Left lung (tissue), 10 donors: ENCODE measurements around the gene VDAC1. TPM values are rescaled to one million over a fixed set of nuclear protein-coding genes. Genes with fewer than 3 reads are reported as not detected.
A peak's percentile ranks its signal among the peaks of the same experiment; 100 is the strongest.

Experiments
- ATAC-seq: fragments of 200-7000 bp; cut with Tn5 transposase; one replicate; pipeline ENCODE4 v1.9.1; 2020; ENCODE audit warnings: moderate library complexity
- DNase-seq, 4 donors: peaks; one replicate each; pipeline ENCODE4 v3.0.0-alpha.2; 2013 to 2020
- H3K27ac ChIP-seq, 2 donors: fragments of 200-600 bp; sonication (generic) in 1 of 2; one replicate each; pipeline versions ENCODE4 v1.5.0 to v1.8.0; 2020 to 2021
- H3K27me3 ChIP-seq, 2 donors: fragments of 200-600 bp; sonication (generic) in 1 of 2; one replicate each; pipeline versions ENCODE4 v1.5.0 to v1.8.0; 2020 to 2021
- H3K36me3 ChIP-seq, 2 donors: fragments of 200-600 bp; sonication (generic) in 1 of 2; one replicate each; pipeline versions ENCODE4 v1.5.0 to v1.8.0; 2020 to 2021
- H3K4me1 ChIP-seq, 2 donors: fragments of 200-600 bp; one replicate each; pipeline ENCODE4 v1.8.0; 2021
- H3K4me3 ChIP-seq, 2 donors: fragments of 200-600 bp; sonication (generic) in 1 of 2; one replicate each; pipeline versions ENCODE4 v1.5.0 to v1.8.0; 2020 to 2021; ENCODE audit warnings: mild to moderate bottlenecking in 1 of 2
- H3K9me3 ChIP-seq, 2 donors: fragments of 200-600 bp; sonication (generic) in 1 of 2; one replicate each; pipeline versions ENCODE4 v1.5.0 to v1.8.0; 2020 to 2021
- CTCF ChIP-seq, 2 donors: fragments of 200-600 bp; sonication (generic) in 1 of 2; IDR thresholded peaks; one replicate each; pipeline versions ENCODE4 v1.5.0 to v1.8.0; 2021; ENCODE audit warnings: antibody characterized with exemption in 2 of 2
- intact Hi-C, 2 donors: fragments of 100-400 bp; cut with DNase I; formaldehyde crosslinking; loops; one replicate each; pipeline versions ENCODE4 v1.11.2 to v1.14.2; 2022
- polyA plus RNA-seq, 6 donors: library from polyadenylated mRNA; unstranded; fragments of 120-200 nt; gene quantifications; one replicate each; pipeline ENCODE4 v1.2.1, GENCODE V29; 2013; ENCODE audit not compliant: insufficient read length in 6 of 6
- total RNA-seq, 2 donors: library from RNA; stranded (reverse); fragmentation: NEBNext Ultra II Directional; extraction: Animal tissue kit (Norgen Biotek cat#: 25700); gene quantifications; one replicate each; pipeline ENCODE4 v1.2.1, GENCODE V29; 2021
- donor health status: DM: no; HTN: yes; CAD: no.
- donor health status: DM: no; HTN: no; CAD: no.

VDAC1 gene
- total and polyA plus RNA-seq, 8 donors, result 118 to 186 (median 133) TPM

GRCh38 chr5:134018154-134018985 lies 13.6 kb upstream of the VDAC1 start:
- ATAC-seq, result no peak
- intact Hi-C loops, result no loop called here

GRCh38 chr5:134008266-134008749 lies 3.5 kb upstream of the VDAC1 start:
- Histone ChIP-seq H3K27ac (no peak overlapping the region), H3K9me3 (no peaks in the 10 kb centered on the region), H3K27me3 (peaks cover 0 to 43% of the 10 kb centered on the region in 2 donors), H3K4me1 (peaks cover 7 to 18% of the 10 kb centered on the region in 2 donors), H3K4me3 (no peak overlapping the region), H3K36me3 (no peaks in the 10 kb centered on the region)
- DNase-seq (no peak), ATAC-seq (no peak)
- intact Hi-C loops, result no loop called here
- no peak for TF ChIP-seq CTCF (IDR thresholded peaks at IDR 0.05)

More at GRCh38 chr5:134018154-134018985, 13.6 kb upstream of the VDAC1 start:
- no peak overlapping the region for H3K27ac ChIP-seq
- peaks cover 0 to 15% of the 10 kb centered on the region in 2 donors for H3K27me3 ChIP-seq
- no peak for DNase-seq
- no peak overlapping the region for H3K4me3 ChIP-seq
- no peaks in the 10 kb centered on the region for H3K9me3 ChIP-seq
- no peak for TF ChIP-seq CTCF (IDR thresholded peaks at IDR 0.05)
- H3K36me3 ChIP-seq, result no peaks in the 10 kb centered on the region
- H3K4me1 ChIP-seq, result no peaks in the 10 kb centered on the region

GRCh38 chr5:134007581-134008265 lies 2.9 kb upstream of the VDAC1 start:
- ATAC-seq, result no peak
- H3K36me3 ChIP-seq, result no peaks in the 10 kb centered on the region
- no peak for TF ChIP-seq CTCF (IDR thresholded peaks at IDR 0.05)
- peaks cover 13 to 23% of the 10 kb centered on the region in 2 donors for H3K4me1 ChIP-seq
- peaks cover 0 to 43% of the 10 kb centered on the region in 2 donors for H3K27me3 ChIP-seq
- no peak overlapping the region for H3K4me3 ChIP-seq
- intact Hi-C loops, result no loop called here
- DNase-seq, result no peak
- no peak overlapping the region for H3K27ac ChIP-seq
- H3K9me3 ChIP-seq, result no peaks in the 10 kb centered on the region

- H3K27me3 ChIP-seq, result peaks cover 0 to 29% of the 10 kb centered on the region in 2 donors
- TF ChIP-seq CTCF (IDR thresholded peaks at IDR 0.05), result no peak
- DNase-seq (no peak), ATAC-seq (no peak)
- H3K9me3 ChIP-seq, result no peaks in the 10 kb centered on the region
- peaks cover 0 to 11% of the 10 kb centered on the region in 2 donors for H3K36me3 ChIP-seq
- peaks cover 16 to 38% of the 10 kb centered on the region in 2 donors for H3K4me1 ChIP-seq
- H3K27ac ChIP-seq, result peak overlapping the region in 1 of 2 donors; percentile 98
- intact Hi-C loops, result no loop called here
- H3K4me3 ChIP-seq, result no peak overlapping the region
Observed at GRCh38 chr5:134006115-134006514, 1.3 kb upstream of the VDAC1 start.
